CD4-positive, alpha-beta T cell (primary cell): ENCODE results near the gene BCAS1. TPM values are rescaled to one million over a fixed set of nuclear protein-coding genes. Genes with fewer than 3 reads are reported as not detected.

Source experiments
- ATAC-seq: fragments of 200-7000 bp; cut with Tn5 transposase; one replicate; pipeline ENCODE4 v1.10.0; 2022; ENCODE audit warnings: mild to moderate bottlenecking; ENCODE audit not compliant: poor library complexity
- CTCF ChIA-PET: fragments of 350-600 bp; sonication (Branson Sonifier 250); formaldehyde crosslinking; loops from one replicate; lab custom pipeline; 2021; ENCODE audit warnings: antibody characterized with exemption, inconsistent platforms; lab: Charles Lee
- POLR2A ChIA-PET: fragments of 350-600 bp; sonication (Branson Sonifier 250); formaldehyde crosslinking; loops from one replicate; lab custom pipeline; 2021; ENCODE audit warnings: antibody characterized with exemption, inconsistent platforms; lab: Charles Lee
- DNase-seq, 14 experiments: peaks; one replicate each; pipeline ENCODE4 v3.0.0-alpha.2; 2013 to 2020; ENCODE audit warnings: mixed read lengths in 2 of 14
- H3K27ac ChIP-seq, 2 donors: one replicate each; pipeline versions ENCODE4 v1.5.1 to v1.7.0; 2013; ENCODE audit warnings: low read length in 2 of 2, low read depth in 1 of 2, mild to moderate bottlenecking in 1 of 2
- H3K27me3 ChIP-seq, 2 experiments: 1 replicate in 1 of 2; 2 replicates in 1 of 2; pipeline versions ENCODE4 v1.6.1 to v1.7.0; 2013; ENCODE audit warnings: low read length in 2 of 2, control low read depth in 1 of 2, mild to moderate bottlenecking in 1 of 2, moderate library complexity in 1 of 2; ENCODE audit not compliant: insufficient read depth in 2 of 2, control insufficient read depth in 1 of 2
- H3K36me3 ChIP-seq: one replicate; pipeline ENCODE4 v1.6.1; 2013; ENCODE audit warnings: low read length, control low read depth; ENCODE audit not compliant: insufficient read depth
- H3K4me1 ChIP-seq: one replicate; pipeline ENCODE4 v1.6.1; 2013; ENCODE audit warnings: low read length, control low read depth; ENCODE audit not compliant: insufficient read depth
- H3K4me3 ChIP-seq: one replicate; pipeline ENCODE4 v1.5.1; 2013; ENCODE audit warnings: mild to moderate bottlenecking, low read length, moderate library complexity
- H3K9me3 ChIP-seq, 2 experiments: 1 replicate in 1 of 2; 2 replicates in 1 of 2; pipeline versions ENCODE4 v1.6.1 to v1.7.0; 2013; ENCODE audit warnings: low read length in 2 of 2, mild to moderate bottlenecking in 2 of 2, control low read depth in 1 of 2, moderate library complexity in 1 of 2; ENCODE audit not compliant: control insufficient read depth in 1 of 2, insufficient read depth in 1 of 2
- H3K27ac Mint-ChIP-seq: one replicate; pipeline ENCODE4 v1.8.0; 2020; ENCODE audit warnings: mixed read lengths
- H3K27me3 Mint-ChIP-seq: one replicate; pipeline ENCODE4 v1.8.0; 2021; ENCODE audit warnings: mixed read lengths
- H3K36me3 Mint-ChIP-seq: one replicate; pipeline ENCODE4 v1.8.0; 2021; ENCODE audit warnings: low read depth, mixed read lengths
- H3K4me1 Mint-ChIP-seq: one replicate; pipeline ENCODE4 v1.8.0; 2021; ENCODE audit warnings: low read depth, mixed read lengths
- H3K4me3 Mint-ChIP-seq: one replicate; pipeline ENCODE4 v1.8.0; 2020; ENCODE audit warnings: mild to moderate bottlenecking, mixed read lengths
- H3K9me3 Mint-ChIP-seq: one replicate; pipeline ENCODE4 v1.8.0; 2020; ENCODE audit warnings: mixed read lengths
- intact Hi-C, 2 experiments: fragments of 100-400 bp; cut with DNase I in 1 of 2; cut with micrococcal nuclease in 1 of 2; formaldehyde crosslinking; loops; one replicate each; pipeline versions ENCODE4 v1.15.1 to v1.9.0; 2023 to 2025; cut with DNase I, micrococcal nuclease
- total RNA-seq, 174 experiments: library from RNA in 2 of 174; stranded (reverse) in 2 of 174; gene quantifications; one replicate each; pipeline ENCODE4 v1.2.3 and lab custom pipeline; 2021 to 2026
- TF ChIP-seq, protein P1 (sequence below): fragments of 200-600 bp; IDR thresholded peaks from one replicate; pipeline ENCODE4 v1.8.0; 2022; ENCODE audit warnings: antibody characterized with exemption, mild to moderate bottlenecking

BCAS1 gene
- total RNA-seq, 2 experiments from 2014 or later = 0.20 to 0.27 TPM

- Mint-ChIP-seq H3K27me3 (no peaks in the 10 kb centered on the region), H3K4me1 (peaks cover 43% of the 10 kb centered on the region), H3K9me3 (no peaks in the 10 kb centered on the region), H3K4me3 (no peak overlapping the region), H3K27ac (no peak overlapping the region), H3K36me3 (no peaks in the 10 kb centered on the region)
- H3K9me3 ChIP-seq = no peaks in the 10 kb centered on the region
- H3K4me3 ChIP-seq = no peak overlapping the region
- H3K27ac ChIP-seq = no peak overlapping the region
- H3K4me1 ChIP-seq = peaks cover 15% of the 10 kb centered on the region
- DNase-seq (no peak), ATAC-seq (no peak)
- POLR2A ChIA-PET = interaction anchor here (4.9 kb wide), 1 partner anchor 29 kb away, joined by 39 read pairs; no protein-coding TSS in a partner anchor
- H3K36me3 ChIP-seq = no peaks in the 10 kb centered on the region
- intact Hi-C loops = no loop called here
- CTCF ChIA-PET = interaction anchor here (2.0 kb wide), 1 partner anchor 14 kb away, joined by 10 read pairs; no protein-coding TSS in a partner anchor
- no peaks in the 10 kb centered on the region for H3K27me3 ChIP-seq
- TF ChIP-seq, protein P1, sequence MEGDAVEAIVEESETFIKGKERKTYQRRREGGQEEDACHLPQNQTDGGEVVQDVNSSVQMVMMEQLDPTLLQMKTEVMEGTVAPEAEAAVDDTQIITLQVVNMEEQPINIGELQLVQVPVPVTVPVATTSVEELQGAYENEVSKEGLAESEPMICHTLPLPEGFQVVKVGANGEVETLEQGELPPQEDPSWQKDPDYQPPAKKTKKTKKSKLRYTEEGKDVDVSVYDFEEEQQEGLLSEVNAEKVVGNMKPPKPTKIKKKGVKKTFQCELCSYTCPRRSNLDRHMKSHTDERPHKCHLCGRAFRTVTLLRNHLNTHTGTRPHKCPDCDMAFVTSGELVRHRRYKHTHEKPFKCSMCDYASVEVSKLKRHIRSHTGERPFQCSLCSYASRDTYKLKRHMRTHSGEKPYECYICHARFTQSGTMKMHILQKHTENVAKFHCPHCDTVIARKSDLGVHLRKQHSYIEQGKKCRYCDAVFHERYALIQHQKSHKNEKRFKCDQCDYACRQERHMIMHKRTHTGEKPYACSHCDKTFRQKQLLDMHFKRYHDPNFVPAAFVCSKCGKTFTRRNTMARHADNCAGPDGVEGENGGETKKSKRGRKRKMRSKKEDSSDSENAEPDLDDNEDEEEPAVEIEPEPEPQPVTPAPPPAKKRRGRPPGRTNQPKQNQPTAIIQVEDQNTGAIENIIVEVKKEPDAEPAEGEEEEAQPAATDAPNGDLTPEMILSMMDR = no peak
These were observed 168.8 kb downstream of the BCAS1 start for GRCh38 chr20:53901497-53902096.

- TF ChIP-seq, protein P1 = no peak
- intact Hi-C loops = no loop called here
- Histone ChIP-seq H3K36me3 (no peaks in the 10 kb centered on the region), H3K27ac (no peak overlapping the region), H3K27me3 (no peaks in the 10 kb centered on the region), H3K4me1 (peaks cover 15% of the 10 kb centered on the region), H3K4me3 (no peak overlapping the region), H3K9me3 (no peaks in the 10 kb centered on the region)
- H3K4me1 Mint-ChIP-seq = peaks cover 41% of the 10 kb centered on the region
- ATAC-seq = no peak
- no peaks in the 10 kb centered on the region for H3K27me3 Mint-ChIP-seq
- no peak for DNase-seq
- H3K9me3 Mint-ChIP-seq = no peaks in the 10 kb centered on the region
- CTCF ChIA-PET = interaction anchor here (2.0 kb wide), 1 partner anchor 14 kb away, joined by 10 read pairs; no protein-coding TSS in a partner anchor
- H3K36me3 Mint-ChIP-seq = no peaks in the 10 kb centered on the region
- POLR2A ChIA-PET = interaction anchor here (4.9 kb wide), 1 partner anchor 29 kb away, joined by 39 read pairs; no protein-coding TSS in a partner anchor
- H3K4me3 Mint-ChIP-seq = no peak overlapping the region
- H3K27ac Mint-ChIP-seq = no peak overlapping the region
These were observed 169.3 kb downstream of the BCAS1 start for GRCh38 chr20:53901064-53901463.

GRCh38 chr20:53900380-53900999, 169.9 kb downstream of the BCAS1 start:
- POLR2A ChIA-PET = interaction anchor here (0.6 to 4.9 kb wide), 7 partner anchors 15 to 1708 kb away, joined by 3 to 39 read pairs (median 5); no protein-coding TSS in a partner anchor
- no peaks in the 10 kb centered on the region for H3K9me3 ChIP-seq
- TF ChIP-seq, protein P1 = no peak
- H3K36me3 ChIP-seq = no peaks in the 10 kb centered on the region
- intact Hi-C loops = no loop called here
- Mint-ChIP-seq H3K4me1 (peaks cover 40% of the 10 kb centered on the region), H3K27ac (no peak overlapping the region), H3K4me3 (no peak overlapping the region), H3K9me3 (no peaks in the 10 kb centered on the region), H3K27me3 (no peaks in the 10 kb centered on the region), H3K36me3 (no peaks in the 10 kb centered on the region)
- no peak overlapping the region for H3K4me3 ChIP-seq
- H3K4me1 ChIP-seq = peaks cover 15% of the 10 kb centered on the region
- ATAC-seq (no peak), DNase-seq (peak in 1 of 14 experiments; percentile 41)
- CTCF ChIA-PET = interaction anchor here (2.0 kb wide), 1 partner anchor 15 kb away, joined by 10 read pairs; no protein-coding TSS in a partner anchor
- no peak overlapping the region for H3K27ac ChIP-seq
- no peaks in the 10 kb centered on the region for H3K27me3 ChIP-seq
